Ovary (tissue), 3 donors: Measurements from ENCODE around the gene ARL11.

Source experiments
- CTCF ChIP-seq, 3 donors: fragments of 450-650 bp in 2 of 3; fragments of 200-600 bp in 1 of 3; IDR thresholded peaks; one replicate each; pipeline versions ENCODE4 v1.5.1 to v1.8.0; 2016 to 2022; ENCODE audit warnings: antibody characterized with exemption in 3 of 3, mild to moderate bottlenecking in 1 of 3
- POLR2A ChIP-seq: fragments of 450-650 bp; IDR thresholded peaks from one replicate; pipeline ENCODE4 v1.6.1; 2017; ENCODE audit warnings: antibody characterized with exemption, mild to moderate bottlenecking, moderate library complexity
- donor health status: DM: no; HTN: no; CAD: no.

- TF ChIP-seq POLR2A (no peak), CTCF (IDR thresholded peaks at IDR 0.05) (no peak)
These were observed 33.7 kb upstream of the ARL11 start for GRCh38 chr13:49594576-49594975.
